ENCODE measurements around the gene ITGB3.

The ITGB3 gene

GRCh38 chr17:47229535-47230443, 23.8 kb upstream of the ITGB3 start:
- TF ChIP-seq TAF1 (IDR thresholded peaks at IDR 0.05; ENCODE audit: low read depth) (no peak), ZBTB7A (IDR thresholded peaks at IDR 0.05; ENCODE audit: low read depth) (no peak), TCF12 (IDR thresholded peaks at IDR 0.05; ENCODE audit: low read depth) (peak; percentile 61), EGR1 (IDR thresholded peaks at IDR 0.05) (peak; percentile 98), NFIC (IDR thresholded peaks at IDR 0.05) (peak; percentile 33; the same call in 1 of the 2 replicates), MAX (IDR thresholded peaks at IDR 0.05) (peak; percentile 85), YY1 (IDR thresholded peaks at IDR 0.05; ENCODE audit: low read depth) (no peak), CEBPB (IDR thresholded peaks at IDR 0.05) (peak; percentile 83), RAD21 (IDR thresholded peaks at IDR 0.05; ENCODE audit: low read depth) (peak; percentile 100), TEAD4 (IDR thresholded peaks at IDR 0.05) (peak; percentile 58; the same call in 1 of the 2 replicates), CREB1 (IDR thresholded peaks at IDR 0.05; ENCODE audit: low read depth) (no peak), EP300 (IDR thresholded peaks at IDR 0.05; ENCODE audit: borderline replicate concordance) (peak; percentile 50; the same call in 1 of the 2 replicates), FOXM1 (IDR thresholded peaks at IDR 0.05; ENCODE audit: borderline replicate concordance, low read depth) (peak; percentile 73)
- TF ChIP-seq, protein P1, sequence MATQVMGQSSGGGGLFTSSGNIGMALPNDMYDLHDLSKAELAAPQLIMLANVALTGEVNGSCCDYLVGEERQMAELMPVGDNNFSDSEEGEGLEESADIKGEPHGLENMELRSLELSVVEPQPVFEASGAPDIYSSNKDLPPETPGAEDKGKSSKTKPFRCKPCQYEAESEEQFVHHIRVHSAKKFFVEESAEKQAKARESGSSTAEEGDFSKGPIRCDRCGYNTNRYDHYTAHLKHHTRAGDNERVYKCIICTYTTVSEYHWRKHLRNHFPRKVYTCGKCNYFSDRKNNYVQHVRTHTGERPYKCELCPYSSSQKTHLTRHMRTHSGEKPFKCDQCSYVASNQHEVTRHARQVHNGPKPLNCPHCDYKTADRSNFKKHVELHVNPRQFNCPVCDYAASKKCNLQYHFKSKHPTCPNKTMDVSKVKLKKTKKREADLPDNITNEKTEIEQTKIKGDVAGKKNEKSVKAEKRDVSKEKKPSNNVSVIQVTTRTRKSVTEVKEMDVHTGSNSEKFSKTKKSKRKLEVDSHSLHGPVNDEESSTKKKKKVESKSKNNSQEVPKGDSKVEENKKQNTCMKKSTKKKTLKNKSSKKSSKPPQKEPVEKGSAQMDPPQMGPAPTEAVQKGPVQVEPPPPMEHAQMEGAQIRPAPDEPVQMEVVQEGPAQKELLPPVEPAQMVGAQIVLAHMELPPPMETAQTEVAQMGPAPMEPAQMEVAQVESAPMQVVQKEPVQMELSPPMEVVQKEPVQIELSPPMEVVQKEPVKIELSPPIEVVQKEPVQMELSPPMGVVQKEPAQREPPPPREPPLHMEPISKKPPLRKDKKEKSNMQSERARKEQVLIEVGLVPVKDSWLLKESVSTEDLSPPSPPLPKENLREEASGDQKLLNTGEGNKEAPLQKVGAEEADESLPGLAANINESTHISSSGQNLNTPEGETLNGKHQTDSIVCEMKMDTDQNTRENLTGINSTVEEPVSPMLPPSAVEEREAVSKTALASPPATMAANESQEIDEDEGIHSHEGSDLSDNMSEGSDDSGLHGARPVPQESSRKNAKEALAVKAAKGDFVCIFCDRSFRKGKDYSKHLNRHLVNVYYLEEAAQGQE (IDR thresholded peaks at IDR 0.05; ENCODE audit: low read depth), result no peak
- TF ChIP-seq, protein P2, sequence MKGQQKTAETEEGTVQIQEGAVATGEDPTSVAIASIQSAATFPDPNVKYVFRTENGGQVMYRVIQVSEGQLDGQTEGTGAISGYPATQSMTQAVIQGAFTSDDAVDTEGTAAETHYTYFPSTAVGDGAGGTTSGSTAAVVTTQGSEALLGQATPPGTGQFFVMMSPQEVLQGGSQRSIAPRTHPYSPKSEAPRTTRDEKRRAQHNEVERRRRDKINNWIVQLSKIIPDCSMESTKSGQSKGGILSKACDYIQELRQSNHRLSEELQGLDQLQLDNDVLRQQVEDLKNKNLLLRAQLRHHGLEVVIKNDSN (IDR thresholded peaks at IDR 0.05), result no peak

DNA sequence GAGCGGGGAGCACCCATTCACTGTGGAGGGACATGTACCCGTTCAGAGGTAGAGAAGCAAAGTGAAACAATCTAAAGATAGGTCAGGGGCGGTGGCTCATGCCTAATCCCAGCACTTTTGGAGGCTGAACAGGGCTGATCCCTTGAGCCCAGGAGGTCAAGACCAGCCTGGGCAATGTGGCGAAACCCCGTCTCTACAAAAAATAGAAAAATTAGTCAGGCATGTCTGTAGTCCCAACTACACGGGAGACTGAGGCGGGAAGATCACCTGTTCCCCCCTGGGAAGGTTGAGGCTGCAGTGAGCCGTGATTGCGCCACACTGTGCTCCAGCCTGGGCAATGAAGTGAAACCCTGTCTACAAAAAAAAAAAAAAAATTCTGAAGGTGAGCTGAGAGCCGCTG, 22.8 kb upstream of the ITGB3 start:
- TF ChIP-seq EP300 (IDR thresholded peaks at IDR 0.05; ENCODE audit: borderline replicate concordance) (peak; percentile 96), TEAD4 (IDR thresholded peaks at IDR 0.05) (peak; percentile 85), CREB1 (IDR thresholded peaks at IDR 0.05; ENCODE audit: low read depth) (no peak), FOXM1 (IDR thresholded peaks at IDR 0.05; ENCODE audit: borderline replicate concordance, low read depth) (peak; percentile 88), ZBTB7A (IDR thresholded peaks at IDR 0.05; ENCODE audit: low read depth) (peak; percentile 37; the same call in 1 of the 2 replicates), EGR1 (IDR thresholded peaks at IDR 0.05) (no peak), YY1 (IDR thresholded peaks at IDR 0.05; ENCODE audit: low read depth) (peak; percentile 53), RAD21 (IDR thresholded peaks at IDR 0.05; ENCODE audit: low read depth) (peak; percentile 42), MAX (IDR thresholded peaks at IDR 0.05) (peak; percentile 83), TCF12 (IDR thresholded peaks at IDR 0.05; ENCODE audit: low read depth) (peak; percentile 96), CEBPB (IDR thresholded peaks at IDR 0.05) (peak; percentile 99), TAF1 (IDR thresholded peaks at IDR 0.05; ENCODE audit: low read depth) (0 out of 2 replicates have a peak, but pooled peaks have one; percentile 21), NFIC (IDR thresholded peaks at IDR 0.05) (peak; percentile 75)
- TF ChIP-seq, protein P1 (IDR thresholded peaks at IDR 0.05; ENCODE audit: low read depth), result no peak
- TF ChIP-seq, protein P2 (IDR thresholded peaks at IDR 0.05), result peak; percentile 65

GRCh38 chr17:47231334-47231733, 22.3 kb upstream of the ITGB3 start:
- no peak for TF ChIP-seq MAX (IDR thresholded peaks at IDR 0.05)
- TF ChIP-seq, protein P2 (IDR thresholded peaks at IDR 0.05), result no peak
- no peak for TF ChIP-seq RAD21 (IDR thresholded peaks at IDR 0.05; ENCODE audit: low read depth)
- TF ChIP-seq, protein P1 (IDR thresholded peaks at IDR 0.05; ENCODE audit: low read depth), result no peak
- TF ChIP-seq CREB1 (IDR thresholded peaks at IDR 0.05; ENCODE audit: low read depth), result no peak
- TF ChIP-seq NFIC (IDR thresholded peaks at IDR 0.05), result no peak
- no peak for TF ChIP-seq FOXM1 (IDR thresholded peaks at IDR 0.05; ENCODE audit: borderline replicate concordance, low read depth)
- TF ChIP-seq YY1 (IDR thresholded peaks at IDR 0.05; ENCODE audit: low read depth), result no peak
- TF ChIP-seq ZBTB7A (IDR thresholded peaks at IDR 0.05; ENCODE audit: low read depth), result no peak
- no peak for TF ChIP-seq EP300 (IDR thresholded peaks at IDR 0.05; ENCODE audit: borderline replicate concordance)
